SK-N-SH (cell line): Measurements from ENCODE around the gene OR10G7.

Experiments used
- CTCF ChIP-seq: fragments of 200-600 bp; sonication (generic); IDR thresholded peaks from 2 replicates; pipeline ENCODE4 v1.6.1; 2017; ENCODE audit warnings: antibody characterized with exemption, mild to moderate bottlenecking, moderate library complexity
- GABPA ChIP-seq: IDR thresholded peaks from 2 replicates; pipeline ENCODE4 v1.4.0; 2012; ENCODE audit warnings: low read depth, mild to moderate bottlenecking
- NFIC ChIP-seq: IDR thresholded peaks from 2 replicates; pipeline ENCODE4 v1.4.0; 2012; ENCODE audit warnings: borderline replicate concordance

GRCh38 chr11:124079631-124080326, 38.7 kb upstream of the OR10G7 start:
- TF ChIP-seq NFIC (no peak), GABPA (no peak), CTCF (no peak)
